Activated naive CD8-positive, alpha-beta T cell (primary cell): ENCODE measurements around the gene PLA2G4C.

Experiments used
- H3K27ac Mint-ChIP-seq: one replicate; pipeline ENCODE4 v1.8.0; 2021; ENCODE audit warnings: mixed read lengths
- H3K27me3 Mint-ChIP-seq: one replicate; pipeline ENCODE4 v1.8.0; 2021; ENCODE audit warnings: mixed read lengths
- H3K36me3 Mint-ChIP-seq: one replicate; pipeline ENCODE4 v1.8.0; 2021; ENCODE audit warnings: mixed read lengths
- H3K4me1 Mint-ChIP-seq: one replicate; pipeline ENCODE4 v1.8.0; 2021; ENCODE audit warnings: low read depth, mixed read lengths
- H3K4me3 Mint-ChIP-seq: one replicate; pipeline ENCODE4 v1.8.0; 2021; ENCODE audit warnings: mild to moderate bottlenecking, mixed read lengths
- H3K9me3 Mint-ChIP-seq: one replicate; pipeline ENCODE4 v1.8.0; 2021; ENCODE audit warnings: low read depth, mixed read lengths

PLA2G4C gene, protein sequence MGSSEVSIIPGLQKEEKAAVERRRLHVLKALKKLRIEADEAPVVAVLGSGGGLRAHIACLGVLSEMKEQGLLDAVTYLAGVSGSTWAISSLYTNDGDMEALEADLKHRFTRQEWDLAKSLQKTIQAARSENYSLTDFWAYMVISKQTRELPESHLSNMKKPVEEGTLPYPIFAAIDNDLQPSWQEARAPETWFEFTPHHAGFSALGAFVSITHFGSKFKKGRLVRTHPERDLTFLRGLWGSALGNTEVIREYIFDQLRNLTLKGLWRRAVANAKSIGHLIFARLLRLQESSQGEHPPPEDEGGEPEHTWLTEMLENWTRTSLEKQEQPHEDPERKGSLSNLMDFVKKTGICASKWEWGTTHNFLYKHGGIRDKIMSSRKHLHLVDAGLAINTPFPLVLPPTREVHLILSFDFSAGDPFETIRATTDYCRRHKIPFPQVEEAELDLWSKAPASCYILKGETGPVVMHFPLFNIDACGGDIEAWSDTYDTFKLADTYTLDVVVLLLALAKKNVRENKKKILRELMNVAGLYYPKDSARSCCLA

GRCh38 chr19:48110350-48110966 is at the start of gene PLA2G4C:
Gene PLA2G4C, minus strand, starts transcription at chr19:48110817. Its CDS starts 4,288 bp downstream, at chr19:48106529.
- H3K4me3 Mint-ChIP-seq = peak within 1 kb of the TSS; percentile 87
- peak within 1 kb of the TSS; percentile 87 for H3K27ac Mint-ChIP-seq
- H3K27me3 Mint-ChIP-seq = no peaks in the 10 kb centered on the region
- peaks cover 6% of the 10 kb centered on the region for H3K4me1 Mint-ChIP-seq
- H3K9me3 Mint-ChIP-seq = no peaks in the 10 kb centered on the region
- H3K36me3 Mint-ChIP-seq = no peaks in the 10 kb centered on the region

GRCh38 chr19:48158210-48158790 is 47.7 kb upstream of the PLA2G4C start:
- Mint-ChIP-seq H3K36me3 (peaks cover 9% of the 10 kb centered on the region), H3K27me3 (no peaks in the 10 kb centered on the region), H3K4me1 (no peaks in the 10 kb centered on the region)

DNA sequence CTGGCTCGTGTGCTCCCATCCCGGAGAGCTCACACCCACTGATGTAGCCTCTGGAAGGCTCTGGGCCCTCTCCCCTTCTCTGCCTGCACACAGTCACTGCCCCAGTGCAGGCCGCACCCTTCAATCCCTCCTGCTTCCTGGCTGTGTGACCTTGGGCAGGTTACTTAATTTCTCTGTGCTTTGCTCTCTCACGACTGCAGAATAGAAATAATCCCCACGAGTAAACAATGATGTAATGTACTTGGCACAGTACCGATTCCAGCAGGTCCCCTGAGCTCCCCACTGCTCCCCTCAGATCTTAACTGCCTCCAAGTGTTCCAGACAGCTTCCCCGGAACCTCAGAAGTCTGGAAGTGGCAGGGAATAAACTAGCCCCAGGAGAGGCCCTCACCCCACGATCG is 43.4 kb upstream of the PLA2G4C start:
- H3K4me3 Mint-ChIP-seq = no peak overlapping the region
- no peak overlapping the region for H3K27ac Mint-ChIP-seq
- H3K4me1 Mint-ChIP-seq = no peaks in the 10 kb centered on the region
- no peaks in the 10 kb centered on the region for H3K9me3 Mint-ChIP-seq
- H3K27me3 Mint-ChIP-seq = no peaks in the 10 kb centered on the region
- H3K36me3 Mint-ChIP-seq = peaks cover 5% of the 10 kb centered on the region

More at GRCh38 chr19:48158210-48158790, 47.7 kb upstream of the PLA2G4C start:
- H3K27ac Mint-ChIP-seq = no peak overlapping the region
- H3K9me3 Mint-ChIP-seq = no peaks in the 10 kb centered on the region
- H3K4me3 Mint-ChIP-seq = no peak overlapping the region

DNA sequence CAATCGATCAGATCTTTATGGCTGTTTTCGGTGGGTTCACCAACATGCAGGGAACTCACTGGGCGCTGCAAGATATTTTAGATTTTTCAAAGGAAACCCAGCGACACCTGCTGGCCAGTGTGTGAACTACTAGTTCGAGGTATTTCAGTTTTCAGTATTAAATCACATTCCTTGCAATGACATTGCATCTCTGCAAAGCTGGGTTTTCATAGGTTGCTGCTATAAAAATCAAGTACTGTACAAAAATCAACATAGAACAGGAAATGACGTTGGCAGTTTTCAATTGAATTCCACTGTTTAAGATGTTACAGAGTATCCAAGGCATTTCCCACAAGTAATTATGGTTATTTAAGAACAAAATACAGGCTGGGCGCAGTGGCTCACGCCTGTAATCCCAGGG is 41.9 kb upstream of the PLA2G4C start:
- H3K27ac Mint-ChIP-seq = no peak overlapping the region
- H3K27me3 Mint-ChIP-seq = no peaks in the 10 kb centered on the region
- H3K9me3 Mint-ChIP-seq = no peaks in the 10 kb centered on the region
- H3K36me3 Mint-ChIP-seq = peaks cover 7% of the 10 kb centered on the region
- H3K4me3 Mint-ChIP-seq = no peak overlapping the region
- H3K4me1 Mint-ChIP-seq = no peaks in the 10 kb centered on the region

DNA sequence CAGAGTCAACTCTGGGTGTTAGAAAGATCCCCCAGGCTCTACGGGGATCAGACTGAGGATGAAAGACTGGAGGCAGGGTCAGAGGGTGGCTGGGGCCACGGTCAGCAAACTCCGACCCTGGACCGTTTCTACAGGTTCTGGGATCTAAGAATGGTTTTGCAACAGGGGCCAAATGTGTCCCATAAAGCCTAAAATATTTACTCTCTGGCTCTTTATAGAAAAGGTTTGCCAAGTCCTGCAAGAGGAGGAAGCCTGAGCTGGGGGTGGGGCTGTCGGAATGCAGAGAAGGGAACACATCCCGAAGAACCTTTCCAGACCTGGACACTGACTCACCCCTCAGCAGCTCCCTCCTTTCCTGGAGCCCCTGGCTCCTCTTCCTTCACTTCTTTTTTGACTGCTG is 38.8 kb upstream of the PLA2G4C start:
- peaks cover 8% of the 10 kb centered on the region for H3K36me3 Mint-ChIP-seq
- no peak overlapping the region for H3K27ac Mint-ChIP-seq
- H3K4me3 Mint-ChIP-seq = no peak overlapping the region
- H3K27me3 Mint-ChIP-seq = no peaks in the 10 kb centered on the region
- H3K9me3 Mint-ChIP-seq = no peaks in the 10 kb centered on the region
- H3K4me1 Mint-ChIP-seq = no peaks in the 10 kb centered on the region

DNA sequence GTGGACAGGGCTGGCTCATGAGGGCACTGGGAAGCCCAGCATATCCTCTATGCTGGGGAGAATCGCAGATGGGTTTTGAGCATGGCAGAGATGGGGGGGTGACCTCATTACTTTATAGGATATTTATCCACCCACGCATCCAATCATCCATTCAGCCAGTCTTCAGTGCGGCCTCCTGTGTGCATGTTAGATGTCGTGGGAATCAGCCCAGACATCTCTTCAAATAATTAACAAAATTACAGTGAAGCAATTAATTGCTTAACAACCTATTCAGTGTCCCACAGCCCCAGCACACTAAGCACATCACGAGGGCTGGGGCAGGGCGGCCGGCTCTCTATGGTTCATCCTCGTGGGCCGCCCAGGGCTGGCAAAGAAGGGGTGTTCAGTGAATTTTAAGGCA is 38.0 kb upstream of the PLA2G4C start:
- H3K4me1 Mint-ChIP-seq = no peaks in the 10 kb centered on the region
- no peak overlapping the region for H3K27ac Mint-ChIP-seq
- H3K9me3 Mint-ChIP-seq = no peaks in the 10 kb centered on the region
- no peaks in the 10 kb centered on the region for H3K27me3 Mint-ChIP-seq
- peaks cover 12% of the 10 kb centered on the region for H3K36me3 Mint-ChIP-seq
- H3K4me3 Mint-ChIP-seq = no peak overlapping the region

DNA sequence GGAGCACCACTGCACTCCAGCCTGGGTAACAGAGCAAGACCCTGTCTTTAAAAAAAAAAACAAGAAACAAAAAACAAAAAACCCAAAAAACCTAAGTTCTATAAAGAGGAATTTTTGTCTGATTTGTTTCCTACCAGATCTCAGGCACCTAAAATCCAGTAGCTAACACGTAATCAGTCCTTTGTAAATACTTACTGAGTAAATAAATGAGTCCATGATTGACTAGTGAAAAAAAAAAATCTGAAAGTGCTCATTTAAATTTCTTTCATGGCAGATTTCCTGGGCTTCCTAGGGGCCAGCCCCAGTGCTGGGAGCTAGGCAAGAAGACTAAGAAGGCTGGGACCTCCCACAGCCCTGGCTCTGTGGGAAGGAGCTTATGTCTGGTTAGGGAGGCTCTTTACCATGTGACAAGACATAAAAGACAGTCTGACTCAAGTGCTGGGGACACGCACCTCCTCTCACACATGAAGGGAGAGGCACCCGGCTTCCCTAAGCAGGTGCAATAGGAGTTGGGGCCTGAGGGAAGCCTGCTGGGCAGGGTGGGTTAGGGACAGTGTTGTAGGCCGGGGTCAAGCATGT is 37.1 kb upstream of the PLA2G4C start:
- H3K27me3 Mint-ChIP-seq = no peaks in the 10 kb centered on the region
- H3K9me3 Mint-ChIP-seq = no peaks in the 10 kb centered on the region
- peaks cover 15% of the 10 kb centered on the region for H3K36me3 Mint-ChIP-seq
- H3K4me3 Mint-ChIP-seq = no peak overlapping the region
- no peak overlapping the region for H3K27ac Mint-ChIP-seq
- H3K4me1 Mint-ChIP-seq = no peaks in the 10 kb centered on the region

DNA sequence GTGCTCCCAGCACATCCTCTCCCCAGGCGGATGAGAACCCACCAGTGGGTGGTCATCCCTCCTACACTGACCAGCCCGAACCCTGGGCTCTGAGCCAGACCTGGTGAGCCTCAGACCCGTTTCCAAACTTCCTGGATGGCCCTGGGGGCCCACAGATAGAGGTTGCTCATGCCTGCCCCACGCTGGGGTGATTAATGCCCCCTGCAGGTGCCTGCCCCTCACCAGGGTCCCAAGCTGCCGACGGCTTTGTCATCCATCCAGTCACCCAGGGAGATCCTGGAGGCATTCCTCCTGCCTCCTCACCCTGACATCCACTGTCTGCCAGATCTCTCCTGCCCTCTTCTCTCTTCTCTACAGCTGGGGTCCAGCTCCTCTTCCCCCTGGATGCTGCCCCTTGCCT is 28.4 kb upstream of the PLA2G4C start:
- Mint-ChIP-seq H3K4me1 (no peaks in the 10 kb centered on the region), H3K4me3 (no peak overlapping the region), H3K27ac (no peak overlapping the region), H3K36me3 (peaks cover 10% of the 10 kb centered on the region), H3K9me3 (no peaks in the 10 kb centered on the region), H3K27me3 (no peaks in the 10 kb centered on the region)

- no peaks in the 10 kb centered on the region for H3K4me1 Mint-ChIP-seq
- H3K27ac Mint-ChIP-seq = no peak overlapping the region
- H3K27me3 Mint-ChIP-seq = no peaks in the 10 kb centered on the region
- no peaks in the 10 kb centered on the region for H3K9me3 Mint-ChIP-seq
- peaks cover 4% of the 10 kb centered on the region for H3K36me3 Mint-ChIP-seq
- H3K4me3 Mint-ChIP-seq = no peak overlapping the region
Measured at GRCh38 chr19:48137411-48137810, 26.8 kb upstream of the PLA2G4C start.

GRCh38 chr19:48136547-48136946 is 25.9 kb upstream of the PLA2G4C start:
- Mint-ChIP-seq H3K36me3 (peaks cover 4% of the 10 kb centered on the region), H3K4me3 (no peak overlapping the region), H3K4me1 (no peaks in the 10 kb centered on the region), H3K27me3 (no peaks in the 10 kb centered on the region), H3K9me3 (no peaks in the 10 kb centered on the region), H3K27ac (no peak overlapping the region)

GRCh38 chr19:48135411-48135810 is 24.8 kb upstream of the PLA2G4C start:
- Mint-ChIP-seq H3K9me3 (no peaks in the 10 kb centered on the region), H3K27ac (no peak overlapping the region), H3K4me3 (no peak overlapping the region), H3K36me3 (peaks cover 10% of the 10 kb centered on the region), H3K27me3 (no peaks in the 10 kb centered on the region), H3K4me1 (no peaks in the 10 kb centered on the region)

DNA sequence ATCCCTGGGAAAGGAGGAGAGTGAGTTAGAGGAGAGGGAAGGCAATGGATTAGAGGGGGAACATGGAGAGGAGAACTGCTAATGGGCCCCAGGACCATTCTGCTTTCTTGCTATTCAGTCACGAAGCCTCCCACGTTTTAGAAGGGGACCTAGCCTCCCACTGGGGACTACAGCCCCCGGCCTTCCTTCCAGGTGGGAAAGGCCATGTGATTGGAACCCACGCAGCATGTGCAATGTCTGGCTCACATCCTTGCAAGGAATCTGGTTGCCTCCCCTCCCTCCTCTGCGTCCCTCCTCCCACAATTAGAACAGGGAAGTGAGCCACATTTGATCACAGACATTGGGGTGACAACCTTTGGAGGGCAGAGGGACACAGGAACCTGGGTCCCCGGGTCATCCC is 22.5 kb upstream of the PLA2G4C start:
- Mint-ChIP-seq H3K36me3 (peaks cover 12% of the 10 kb centered on the region), H3K27ac (no peak overlapping the region), H3K4me3 (no peak overlapping the region), H3K27me3 (no peaks in the 10 kb centered on the region), H3K9me3 (no peaks in the 10 kb centered on the region), H3K4me1 (no peaks in the 10 kb centered on the region)

DNA sequence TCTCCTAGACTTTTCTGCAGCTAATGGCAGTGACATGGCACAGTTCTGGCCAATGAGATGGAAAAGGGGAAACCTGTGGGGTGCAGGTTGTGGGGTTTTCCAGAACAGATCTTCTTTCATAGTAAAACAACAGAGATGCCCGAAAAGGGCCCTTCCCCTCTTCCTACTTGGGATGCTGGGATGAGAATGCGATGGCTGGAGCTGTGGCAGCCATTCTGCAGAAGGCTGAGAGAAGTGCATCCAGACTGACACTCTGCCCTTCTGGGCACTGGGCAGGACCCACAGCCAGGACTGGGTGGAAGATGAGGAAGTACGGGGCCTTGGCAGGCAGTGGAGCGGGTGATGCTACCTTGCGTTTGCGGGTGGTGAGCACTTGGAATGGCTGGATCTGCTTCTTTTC is 16.9 kb upstream of the PLA2G4C start:
- H3K9me3 Mint-ChIP-seq = peaks cover 4% of the 10 kb centered on the region
- H3K27ac Mint-ChIP-seq = no peak overlapping the region
- no peaks in the 10 kb centered on the region for H3K27me3 Mint-ChIP-seq
- H3K36me3 Mint-ChIP-seq = peaks cover 26% of the 10 kb centered on the region
- H3K4me1 Mint-ChIP-seq = peaks cover 4% of the 10 kb centered on the region
- H3K4me3 Mint-ChIP-seq = no peak overlapping the region

- H3K27me3 Mint-ChIP-seq = no peaks in the 10 kb centered on the region
- peaks cover 4% of the 10 kb centered on the region for H3K4me1 Mint-ChIP-seq
- peaks cover 30% of the 10 kb centered on the region for H3K36me3 Mint-ChIP-seq
- no peak overlapping the region for H3K27ac Mint-ChIP-seq
- H3K9me3 Mint-ChIP-seq = peaks cover 4% of the 10 kb centered on the region
- no peak overlapping the region for H3K4me3 Mint-ChIP-seq
Measured at GRCh38 chr19:48123907-48124651, 13.5 kb upstream of the PLA2G4C start.
